GM10266 (cell line): ENCODE measurements around the gene RELB.
A peak's percentile ranks its signal among the peaks of the same experiment; 100 is the strongest.

ENCODE experiments used
- DNase-seq: peaks from one replicate; pipeline ENCODE4 v3.0.0; 2012; ENCODE audit errors: extremely low spot score
- CTCF ChIP-seq: IDR thresholded peaks from 2 replicates; pipeline ENCODE4 v1.5.1; 2012; ENCODE audit warnings: mild to moderate bottlenecking, low read depth; ENCODE audit not compliant: control insufficient read depth, insufficient read depth; ENCODE audit errors: missing control alignments

RELB gene

GRCh38 chr19:45010306-45010705 lies 9.0 kb downstream of the RELB start:
- no peak for DNase-seq
- no peak for TF ChIP-seq CTCF

- DNase-seq, result no peak
- TF ChIP-seq CTCF, result no peak
Observed at GRCh38 chr19:45011959-45012358, 10.7 kb downstream of the RELB start.

GRCh38 chr19:45016388-45017314 lies 15.4 kb downstream of the RELB start:
- peak; percentile 91 for DNase-seq
- TF ChIP-seq CTCF, result peak; percentile 74

DNA sequence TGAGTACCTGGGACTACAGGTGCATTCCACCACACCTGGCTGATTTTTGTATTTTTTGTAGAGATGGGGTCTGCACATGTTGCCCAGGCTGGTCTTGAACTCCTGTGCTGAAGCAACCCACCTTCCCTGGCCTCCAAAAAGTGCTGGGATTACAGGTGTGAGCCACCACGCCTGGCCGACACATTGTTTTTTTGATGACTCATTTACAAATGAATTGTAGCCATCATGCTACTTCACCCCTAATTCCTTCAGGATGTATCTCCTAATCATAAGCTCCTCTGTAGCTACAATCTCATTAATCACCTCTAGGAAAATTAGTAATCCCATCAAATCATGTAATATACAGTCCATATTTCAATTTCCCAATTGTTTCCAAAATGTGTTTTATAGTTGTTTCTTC lies 17.9 kb downstream of the RELB start:
- DNase-seq, result no peak
- TF ChIP-seq CTCF, result no peak

DNA sequence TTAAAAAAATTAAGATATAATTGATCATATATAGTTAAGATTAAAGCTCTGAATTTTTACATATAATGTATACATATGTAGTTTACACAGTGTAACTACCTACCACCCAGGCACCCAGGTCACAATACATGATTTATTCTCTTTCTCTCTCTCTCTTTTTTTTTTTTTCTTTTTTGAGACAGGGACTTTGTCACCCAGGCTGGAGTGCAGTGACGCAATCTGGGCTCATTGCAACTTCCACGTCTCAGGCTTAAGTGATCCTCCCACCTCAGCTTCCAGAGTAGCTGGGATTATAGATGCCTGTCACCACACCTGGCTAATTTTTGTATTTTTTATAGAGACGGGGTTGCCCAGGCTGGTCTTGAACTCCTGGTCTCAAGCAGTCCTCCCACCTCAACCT lies 18.8 kb downstream of the RELB start:
- no peak for DNase-seq
- TF ChIP-seq CTCF, result no peak

GRCh38 chr19:45021971-45022370 lies 20.7 kb downstream of the RELB start:
- no peak for TF ChIP-seq CTCF

DNA sequence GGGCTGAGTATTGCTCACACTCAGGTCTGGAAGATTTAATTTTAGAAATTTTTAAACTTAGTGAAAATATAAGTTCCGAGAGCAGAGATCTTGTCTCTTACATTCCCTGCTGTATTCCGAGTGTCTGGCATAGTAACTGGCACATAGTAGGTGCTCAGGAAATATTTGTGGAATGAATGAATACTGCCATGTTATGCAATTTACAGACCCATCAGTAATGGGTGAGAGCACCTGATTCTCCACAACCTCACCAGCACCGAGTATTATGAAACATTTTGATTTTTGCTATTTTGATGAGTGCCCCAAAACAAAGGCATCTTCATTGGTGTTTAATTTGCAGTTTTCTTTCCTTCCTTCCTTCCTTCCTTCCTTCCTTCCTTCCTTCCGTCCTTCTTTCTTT lies 21.8 kb downstream of the RELB start:
- no peak for TF ChIP-seq CTCF
- DNase-seq, result no peak

More at GRCh38 chr19:45021971-45022370, 20.7 kb downstream of the RELB start:
- DNase-seq, result no peak
